SU-DHL-6 (cell line): ENCODE data around the gene NR0B2.

Experiments used
- CTCF ChIP-seq: fragments of 200-600 bp; sonication (generic); IDR thresholded peaks from one replicate; pipeline ENCODE4 v1.5.1; 2017; ENCODE audit warnings: antibody characterized with exemption, mild to moderate bottlenecking, low read length, moderate library complexity; ENCODE audit not compliant: insufficient read depth, poor library complexity, severe bottlenecking
- EZH2phosphoT487 ChIP-seq: fragments of 200-600 bp; sonication (generic), shearing (Covaris generic); conservative IDR thresholded peaks from 2 replicates; pipeline ENCODE4 v1.6.1; 2018; ENCODE audit warnings: mild to moderate bottlenecking, antibody characterized with exemption, low read length, moderate library complexity, mixed read lengths

GRCh38 chr1:26959270-26959669 lies 45.5 kb upstream of the NR0B2 start:
- no peak for TF ChIP-seq CTCF
- no peak for TF ChIP-seq EZH2phosphoT487
